HepG2 (cell line): ENCODE measurements around the gene AFF1. TPM values are rescaled to one million over a fixed set of nuclear protein-coding genes. Genes with fewer than 3 reads are reported as not detected.

Source experiments
- ADNP ChIP-seq: sonication (generic); formaldehyde crosslinking; IDR thresholded peaks from 2 replicates; pipeline ENCODE4 v1.4.0; 2020; ENCODE audit warnings: missing genetic modification reagents
- AHR ChIP-seq: IDR thresholded peaks from 2 replicates; pipeline ENCODE4 v1.6.1; 2018; ENCODE audit warnings: missing genetic modification reagents, missing compliant biosample characterization
- ATRX ChIP-seq: sonication (generic); formaldehyde crosslinking; IDR thresholded peaks from 2 replicates; pipeline ENCODE4 v1.4.0; 2020; ENCODE audit warnings: missing genetic modification reagents, borderline replicate concordance
- ELF3 ChIP-seq: IDR thresholded peaks from 2 replicates; pipeline ENCODE4 v1.6.1; 2016; ENCODE audit warnings: missing genetic modification reagents, missing compliant biosample characterization
- GABPA ChIP-seq, 2 experiments: IDR thresholded peaks; 2 replicates each; pipeline ENCODE4 v1.6.1; 2011 to 2016; ENCODE audit warnings: low read depth in 2 of 2, low read length in 1 of 2, missing biosample characterization in 1 of 2, missing genetic modification characterization in 1 of 2
- GLI4 ChIP-seq: sonication (generic); formaldehyde crosslinking; IDR thresholded peaks from 2 replicates; pipeline ENCODE4 v1.5.1; 2020; ENCODE audit warnings: missing genetic modification reagents, mild to moderate bottlenecking, moderate library complexity, borderline replicate concordance
- HNF4G ChIP-seq, 2 experiments: sonication (generic) in 1 of 2; formaldehyde crosslinking in 1 of 2; IDR thresholded peaks; 2 replicates each; pipeline versions ENCODE4 v1.4.0 to v1.6.1; 2011 to 2020; ENCODE audit warnings: borderline replicate concordance in 2 of 2, low read depth in 2 of 2, mild to moderate bottlenecking in 2 of 2, low read length in 1 of 2, missing genetic modification reagents in 1 of 2, moderate library complexity in 1 of 2
- ISX ChIP-seq: sonication (generic); formaldehyde crosslinking; conservative IDR thresholded peaks from 2 replicates; pipeline ENCODE4 v1.5.0; 2020; ENCODE audit warnings: missing genetic modification reagents
- RAD21 ChIP-seq: fragments of 450-650 bp; formaldehyde crosslinking; IDR thresholded peaks from 2 replicates; pipeline ENCODE4 v1.5.0; 2020; ENCODE audit warnings: mild to moderate bottlenecking
- REXO4 ChIP-seq: sonication (generic); formaldehyde crosslinking; IDR thresholded peaks from 2 replicates; pipeline ENCODE4 v1.8.0; 2022; ENCODE audit warnings: missing genetic modification reagents, mild to moderate bottlenecking, borderline replicate concordance
- ZBTB3 ChIP-seq: sonication (generic); formaldehyde crosslinking; IDR thresholded peaks from 2 replicates; pipeline ENCODE4 v1.4.0; 2020; ENCODE audit warnings: low read depth, mild to moderate bottlenecking, moderate library complexity, missing genetic modification reagents, borderline replicate concordance
- ZBTB37 ChIP-seq: sonication (generic); formaldehyde crosslinking; IDR thresholded peaks from 2 replicates; pipeline ENCODE4 v1.4.0; 2020; ENCODE audit warnings: mild to moderate bottlenecking, missing genetic modification reagents
- ZKSCAN5 ChIP-seq: sonication (generic); formaldehyde crosslinking; IDR thresholded peaks from 2 replicates; pipeline ENCODE4 v1.5.1; 2020; ENCODE audit warnings: mild to moderate bottlenecking, missing genetic modification reagents
- ZNF34 ChIP-seq: sonication (generic); formaldehyde crosslinking; IDR thresholded peaks from 2 replicates; pipeline ENCODE4 v1.4.0; 2020; ENCODE audit warnings: mild to moderate bottlenecking, missing genetic modification reagents, borderline replicate concordance
- ZNF343 ChIP-seq: sonication (generic); formaldehyde crosslinking; IDR thresholded peaks from 2 replicates; pipeline ENCODE4 v1.4.0; 2020; ENCODE audit warnings: mild to moderate bottlenecking, missing genetic modification reagents
- ZNF451 ChIP-seq: sonication (generic); formaldehyde crosslinking; IDR thresholded peaks from 2 replicates; pipeline ENCODE4 v1.5.0; 2020; ENCODE audit warnings: mild to moderate bottlenecking, missing genetic modification reagents
- ZNF605 ChIP-seq: sonication (generic); formaldehyde crosslinking; IDR thresholded peaks from 2 replicates; pipeline ENCODE4 v1.8.0; 2022; ENCODE audit warnings: mild to moderate bottlenecking, missing genetic modification reagents
- ZNF703 ChIP-seq: sonication (generic); formaldehyde crosslinking; IDR thresholded peaks from 2 replicates; pipeline ENCODE4 v1.5.1; 2020; ENCODE audit warnings: missing genetic modification reagents, mild to moderate bottlenecking, moderate library complexity, borderline replicate concordance
- polyA plus RNA-seq, 8 experiments: library from polyadenylated mRNA; depleted of rRNA in 3 of 8; stranded (reverse) in 7 of 8; unstranded in 1 of 8; fragments of >200 nt; fragmentation: Illumina TruSeq in 4 of 8; extraction: Trizol in 4 of 8; gene quantifications; 2 replicates each; pipeline versions ENCODE4 v1.2.1 to v1.2.3, GENCODE V29; 2011 to 2016; ENCODE audit warnings: low read depth in 4 of 8, missing spikeins in 1 of 8, mixed read lengths in 1 of 8; ENCODE audit not compliant: insufficient read depth in 1 of 8
- total RNA-seq, 5 experiments: library from RNA; depleted of rRNA; stranded (reverse); fragments of >200 nt; fragmentation: Illumina TruSeq; extraction: Trizol; gene quantifications; 2 replicates each; pipeline ENCODE4 v1.2.3, GENCODE V29; 2016; ENCODE audit warnings: low read depth in 1 of 5
- TF ChIP-seq, protein P1 (sequence below): sonication (generic); formaldehyde crosslinking; IDR thresholded peaks from 2 replicates; pipeline ENCODE4 v1.4.0; 2020; ENCODE audit warnings: missing genetic modification reagents
- TF ChIP-seq, protein P2 (sequence below): sonication (generic); formaldehyde crosslinking; IDR thresholded peaks from 2 replicates; pipeline ENCODE4 v1.5.0; 2020; ENCODE audit warnings: missing genetic modification reagents
- TF ChIP-seq, protein P3 (sequence below): sonication (generic); formaldehyde crosslinking; IDR thresholded peaks from 2 replicates; pipeline ENCODE4 v1.9.0; 2021; ENCODE audit warnings: missing genetic modification reagents, mild to moderate bottlenecking, borderline replicate concordance

The AFF1 gene
- total and polyA plus RNA-seq, 2 of the 13 experiments (the other 11 are each of a cell fraction or from before 2014, with no cell fraction given), result 15.5 to 15.9 TPM

DNA sequence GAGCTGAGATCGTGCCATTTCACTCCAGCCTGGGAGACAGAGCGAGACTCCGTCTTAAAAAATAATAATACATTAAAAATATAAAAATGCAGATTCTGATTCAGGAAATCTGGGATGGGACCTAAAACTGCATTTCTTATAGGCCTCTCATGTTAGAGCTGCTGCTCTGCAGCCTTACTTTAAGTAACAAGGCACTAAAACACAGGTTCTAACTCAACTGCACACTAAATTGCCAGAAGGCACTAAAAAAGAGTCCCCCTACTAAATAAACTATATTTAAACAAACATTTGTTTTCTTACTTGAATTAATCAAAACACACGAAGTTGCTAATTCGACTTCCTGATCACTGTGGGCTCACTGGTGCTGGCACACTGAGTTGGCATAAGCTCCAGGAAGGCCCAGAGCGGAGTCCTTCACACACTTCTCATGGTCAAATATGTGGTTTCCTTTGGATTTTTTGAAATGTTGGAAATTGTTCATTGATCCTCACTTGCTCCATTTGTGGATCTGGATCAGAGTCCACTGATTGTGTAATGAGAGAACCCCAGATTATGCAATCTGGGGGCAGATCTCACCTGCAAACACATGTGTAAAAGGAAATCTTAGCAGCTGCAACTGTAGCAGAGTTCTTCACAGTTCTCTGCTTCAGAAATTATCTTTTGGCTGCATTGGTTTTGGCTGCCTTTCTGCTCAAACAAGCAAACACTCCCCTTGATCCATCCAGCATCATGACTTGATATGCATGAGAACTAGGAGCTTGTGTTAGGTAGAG lies 59.3 kb downstream of the AFF1 start (continued):
- TF ChIP-seq, protein P1, sequence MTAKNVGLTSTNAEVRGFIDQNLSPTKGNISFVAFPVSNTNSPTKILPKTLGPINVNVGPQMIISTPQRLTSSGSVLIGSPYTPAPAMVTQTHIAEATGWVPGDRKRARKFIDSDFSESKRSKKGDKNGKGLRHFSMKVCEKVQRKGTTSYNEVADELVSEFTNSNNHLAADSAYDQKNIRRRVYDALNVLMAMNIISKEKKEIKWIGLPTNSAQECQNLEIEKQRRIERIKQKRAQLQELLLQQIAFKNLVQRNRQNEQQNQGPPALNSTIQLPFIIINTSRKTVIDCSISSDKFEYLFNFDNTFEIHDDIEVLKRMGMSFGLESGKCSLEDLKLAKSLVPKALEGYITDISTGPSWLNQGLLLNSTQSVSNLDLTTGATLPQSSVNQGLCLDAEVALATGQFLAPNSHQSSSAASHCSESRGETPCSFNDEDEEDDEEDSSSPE (CRISPR knock-in tag), result 0 out of 2 replicates have a peak, but pooled peaks have one; percentile 33
- TF ChIP-seq ZNF703 (CRISPR knock-in tag), result no peak
- no peak for TF ChIP-seq ISX (CRISPR knock-in tag)
- TF ChIP-seq ZBTB37 (CRISPR knock-in tag), result no peak
- TF ChIP-seq, protein P2, sequence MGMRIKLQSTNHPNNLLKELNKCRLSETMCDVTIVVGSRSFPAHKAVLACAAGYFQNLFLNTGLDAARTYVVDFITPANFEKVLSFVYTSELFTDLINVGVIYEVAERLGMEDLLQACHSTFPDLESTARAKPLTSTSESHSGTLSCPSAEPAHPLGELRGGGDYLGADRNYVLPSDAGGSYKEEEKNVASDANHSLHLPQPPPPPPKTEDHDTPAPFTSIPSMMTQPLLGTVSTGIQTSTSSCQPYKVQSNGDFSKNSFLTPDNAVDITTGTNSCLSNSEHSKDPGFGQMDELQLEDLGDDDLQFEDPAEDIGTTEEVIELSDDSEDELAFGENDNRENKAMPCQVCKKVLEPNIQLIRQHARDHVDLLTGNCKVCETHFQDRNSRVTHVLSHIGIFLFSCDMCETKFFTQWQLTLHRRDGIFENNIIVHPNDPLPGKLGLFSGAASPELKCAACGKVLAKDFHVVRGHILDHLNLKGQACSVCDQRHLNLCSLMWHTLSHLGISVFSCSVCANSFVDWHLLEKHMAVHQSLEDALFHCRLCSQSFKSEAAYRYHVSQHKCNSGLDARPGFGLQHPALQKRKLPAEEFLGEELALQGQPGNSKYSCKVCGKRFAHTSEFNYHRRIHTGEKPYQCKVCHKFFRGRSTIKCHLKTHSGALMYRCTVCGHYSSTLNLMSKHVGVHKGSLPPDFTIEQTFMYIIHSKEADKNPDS, result peak; percentile 22; the same call in 1 of the 2 replicates
- 0 out of 2 replicates have a peak, but pooled peaks have one; percentile 12 for TF ChIP-seq RAD21 (CRISPR knock-in tag)
- TF ChIP-seq ZNF451 (CRISPR knock-in tag), result no peak
- 0 out of 2 replicates have a peak, but pooled peaks have one; percentile 45 for TF ChIP-seq ZBTB3 (CRISPR knock-in tag)
- TF ChIP-seq REXO4, result no peak
- no peak for TF ChIP-seq ATRX (CRISPR knock-in tag)
- TF ChIP-seq ZKSCAN5 (CRISPR knock-in tag), result no peak
- TF ChIP-seq ZNF34 (CRISPR knock-in tag), result no peak
- TF ChIP-seq GLI4 (CRISPR knock-in tag), result no peak
- TF ChIP-seq ELF3 (CRISPR knock-in tag), result peak; percentile 83
- TF ChIP-seq, protein P3, sequence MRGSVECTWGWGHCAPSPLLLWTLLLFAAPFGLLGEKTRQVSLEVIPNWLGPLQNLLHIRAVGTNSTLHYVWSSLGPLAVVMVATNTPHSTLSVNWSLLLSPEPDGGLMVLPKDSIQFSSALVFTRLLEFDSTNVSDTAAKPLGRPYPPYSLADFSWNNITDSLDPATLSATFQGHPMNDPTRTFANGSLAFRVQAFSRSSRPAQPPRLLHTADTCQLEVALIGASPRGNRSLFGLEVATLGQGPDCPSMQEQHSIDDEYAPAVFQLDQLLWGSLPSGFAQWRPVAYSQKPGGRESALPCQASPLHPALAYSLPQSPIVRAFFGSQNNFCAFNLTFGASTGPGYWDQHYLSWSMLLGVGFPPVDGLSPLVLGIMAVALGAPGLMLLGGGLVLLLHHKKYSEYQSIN (CRISPR knock-in tag), result no peak
- TF ChIP-seq ZNF343 (CRISPR knock-in tag), result no peak
- no peak for TF ChIP-seq GABPA (IDR thresholded peaks at IDR 0.05; ENCODE audit: low read depth, low read length)
- TF ChIP-seq GABPA (CRISPR knock-in tag; IDR thresholded peaks at IDR 0.05; ENCODE audit: low read depth), result peak; percentile 21; the same call in 1 of the 2 replicates
- TF ChIP-seq AHR (CRISPR knock-in tag), result no peak
- TF ChIP-seq ADNP (CRISPR knock-in tag), result no peak
- no peak for TF ChIP-seq ZNF605 (CRISPR knock-in tag)
- peak; percentile 97 for TF ChIP-seq HNF4G (IDR thresholded peaks at IDR 0.05; ENCODE audit: borderline replicate concordance, low read depth, low read length)
- peak; percentile 96 for TF ChIP-seq HNF4G (CRISPR knock-in tag; IDR thresholded peaks at IDR 0.05; ENCODE audit: borderline replicate concordance, low read depth)
